ENCODE results near the gene ZNF319.

Gene ZNF319

DNA sequence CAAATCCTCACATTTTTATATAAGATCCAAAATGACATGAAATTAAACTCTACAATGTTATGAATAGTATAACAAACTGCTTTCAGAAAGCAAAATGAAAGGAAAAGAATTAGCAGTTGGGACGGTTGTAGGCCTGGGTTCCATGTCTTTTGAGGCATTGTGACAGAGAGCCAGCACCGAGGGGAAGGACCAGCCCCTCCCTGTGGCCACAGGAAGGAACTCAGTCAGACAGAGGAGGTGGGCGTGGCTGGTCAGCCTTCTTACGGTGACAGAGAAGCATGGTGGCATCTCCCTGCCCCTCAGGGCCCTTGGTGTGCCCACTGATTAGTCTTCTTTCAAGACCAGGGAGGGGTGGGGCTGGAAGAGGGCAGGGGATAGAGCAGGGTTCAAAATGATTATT is 5.7 kb downstream of the ZNF319 start:
- TF ChIP-seq CTCF (IDR thresholded peaks at IDR 0.05; ENCODE audit: unreplicated experiment in 3 of 3): peak in 2 of 3 experiments; percentile 21 to 32
- no peak overlapping the region for H3K4me3 Mint-ChIP-seq
- H3K4me1 Mint-ChIP-seq: peaks cover 13% of the 10 kb centered on the region
- H3K27me3 Mint-ChIP-seq (ENCODE audit: low read depth): peaks cover 3% of the 10 kb centered on the region
- peaks cover 18% of the 10 kb centered on the region for H3K36me3 Mint-ChIP-seq (ENCODE audit: low read depth)
- no peaks in the 10 kb centered on the region for H3K9me3 Mint-ChIP-seq
- no peak overlapping the region for H3K27ac Mint-ChIP-seq

DNA sequence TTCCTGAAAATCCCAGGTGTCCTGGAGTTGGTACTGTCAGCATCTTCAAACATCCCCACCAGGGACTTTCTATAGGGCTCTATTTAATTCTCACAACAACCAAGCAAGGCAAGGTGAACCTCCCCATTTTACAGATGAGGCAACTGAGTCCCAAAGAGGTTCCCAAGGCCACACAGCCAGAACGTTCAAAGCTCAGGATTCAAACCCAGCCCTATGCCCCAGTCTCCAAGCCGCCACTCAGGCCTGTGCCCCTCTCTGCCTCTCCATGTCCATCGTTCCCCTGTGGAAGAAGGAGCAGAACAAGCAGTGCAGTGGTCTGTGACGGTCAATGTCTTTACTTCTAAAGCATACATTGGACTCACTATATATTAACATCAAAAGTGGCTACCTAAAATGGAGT is 6.1 kb downstream of the ZNF319 start:
- Mint-ChIP-seq H3K4me3 (no peak overlapping the region), H3K36me3 (ENCODE audit: low read depth) (peaks cover 18% of the 10 kb centered on the region), H3K27me3 (ENCODE audit: low read depth) (peaks cover 3% of the 10 kb centered on the region), H3K27ac (no peak overlapping the region), H3K4me1 (peaks cover 11% of the 10 kb centered on the region), H3K9me3 (no peaks in the 10 kb centered on the region)
- TF ChIP-seq CTCF (IDR thresholded peaks at IDR 0.05; ENCODE audit: unreplicated experiment in 3 of 3): no peak

DNA sequence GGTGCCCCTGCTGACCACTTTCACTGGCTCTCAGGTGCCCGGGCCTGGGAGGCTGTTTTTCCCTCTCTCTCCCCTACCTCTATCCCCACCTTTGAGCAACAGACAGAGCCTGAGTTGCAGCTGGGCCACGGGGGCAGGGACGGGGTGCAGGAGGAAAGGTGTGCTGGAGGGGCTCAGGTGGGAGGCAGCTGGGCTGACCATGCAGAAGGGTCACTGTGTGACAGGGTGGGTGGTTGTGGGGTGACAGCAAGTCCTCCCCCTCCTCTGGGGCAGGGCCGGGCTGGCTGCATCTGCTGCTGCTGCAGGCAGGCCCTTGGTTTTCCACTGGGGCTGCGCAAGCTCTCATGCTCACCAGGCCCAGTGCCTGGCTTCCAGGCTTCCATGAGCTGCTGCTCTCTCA is 6.6 kb downstream of the ZNF319 start:
- Mint-ChIP-seq H3K27ac (no peak overlapping the region), H3K9me3 (no peaks in the 10 kb centered on the region), H3K4me3 (no peak overlapping the region), H3K27me3 (ENCODE audit: low read depth) (peaks cover 3% of the 10 kb centered on the region), H3K4me1 (peaks cover 6% of the 10 kb centered on the region), H3K36me3 (ENCODE audit: low read depth) (peaks cover 18% of the 10 kb centered on the region)
- no peak for TF ChIP-seq CTCF (IDR thresholded peaks at IDR 0.05; ENCODE audit: unreplicated experiment in 3 of 3)

- Mint-ChIP-seq H3K9me3 (no peaks in the 10 kb centered on the region), H3K27me3 (ENCODE audit: low read depth) (peaks cover 3% of the 10 kb centered on the region), H3K36me3 (ENCODE audit: low read depth) (peaks cover 18% of the 10 kb centered on the region), H3K27ac (no peak overlapping the region), H3K4me1 (peaks cover 5% of the 10 kb centered on the region), H3K4me3 (no peak overlapping the region)
- no peak for TF ChIP-seq CTCF (IDR thresholded peaks at IDR 0.05; ENCODE audit: unreplicated experiment in 3 of 3)
Measured at GRCh38 chr16:57993438-57993837, 7.0 kb downstream of the ZNF319 start.

GRCh38 chr16:57992084-57992483 is 8.4 kb downstream of the ZNF319 start:
- Mint-ChIP-seq H3K27ac (no peak overlapping the region), H3K4me1 (no peaks in the 10 kb centered on the region), H3K4me3 (no peak overlapping the region), H3K27me3 (ENCODE audit: low read depth) (peaks cover 16% of the 10 kb centered on the region), H3K9me3 (no peaks in the 10 kb centered on the region), H3K36me3 (ENCODE audit: low read depth) (peaks cover 10% of the 10 kb centered on the region)
- no peak for TF ChIP-seq CTCF (IDR thresholded peaks at IDR 0.05; ENCODE audit: unreplicated experiment in 3 of 3)

DNA sequence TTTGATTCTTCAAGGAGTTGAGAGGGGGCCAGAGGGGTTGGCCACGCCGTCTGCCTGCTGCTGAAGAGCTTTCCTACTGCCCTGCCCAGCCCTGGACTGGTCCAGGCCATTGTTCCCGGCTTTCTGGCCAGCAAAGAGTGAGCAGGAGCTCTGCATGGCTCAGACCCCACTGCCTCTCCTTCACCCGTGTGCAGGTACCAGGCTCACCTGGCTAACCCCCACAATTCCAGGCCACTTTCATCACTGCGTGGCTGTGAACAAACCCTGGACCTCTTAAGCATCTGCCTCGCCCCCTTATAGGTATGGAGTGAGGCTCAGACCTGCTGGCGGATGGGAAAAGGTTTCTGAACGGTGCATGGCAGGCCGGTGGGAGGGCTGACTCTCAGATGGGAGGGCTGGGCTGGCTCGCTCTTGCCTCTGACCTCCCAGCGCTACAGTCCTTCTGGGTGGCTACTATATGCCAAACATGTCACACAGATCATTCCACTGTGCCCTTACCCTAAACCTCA is 8.9 kb downstream of the ZNF319 start:
- no peak for TF ChIP-seq CTCF (IDR thresholded peaks at IDR 0.05; ENCODE audit: unreplicated experiment in 3 of 3)
- Mint-ChIP-seq H3K9me3 (no peaks in the 10 kb centered on the region), H3K36me3 (ENCODE audit: low read depth) (peaks cover 8% of the 10 kb centered on the region), H3K27ac (no peak overlapping the region), H3K27me3 (ENCODE audit: low read depth) (peaks cover 21% of the 10 kb centered on the region), H3K4me3 (no peak overlapping the region), H3K4me1 (no peaks in the 10 kb centered on the region)

Measured in nephron (organoid).